ENCODE results near the gene GPS1. TPM values are rescaled to one million over a fixed set of nuclear protein-coding genes. Genes with fewer than 3 reads are reported as not detected.
A peak's percentile ranks its signal among the peaks of the same experiment; 100 is the strongest.

GPS1 gene
- total RNA-seq, 1 donor from 2014 or later: 102 TPM

- peak overlapping the region; percentile 30 for H3K4me2 ChIP-seq (ENCODE audit: low read length)
- H3K79me2 ChIP-seq (ENCODE audit: insufficient read depth, low read length): no peaks in the 10 kb centered on the region
- H3K27me3 ChIP-seq (ENCODE audit: insufficient read depth, low read length): no peaks in the 10 kb centered on the region
- H3K27ac ChIP-seq (ENCODE audit: low read depth, low read length): no peak overlapping the region
- peak overlapping the region; percentile 41 for H2AFZ ChIP-seq (ENCODE audit: low read depth, low read length)
- Mint-ChIP-seq H3K27ac (ENCODE audit: unreplicated experiment) (peak overlapping the region; percentile 34), H3K36me3 (ENCODE audit: low read depth, unreplicated experiment) (no peaks in the 10 kb centered on the region), H3K4me1 (ENCODE audit: low read depth, unreplicated experiment) (no peaks in the 10 kb centered on the region), H3K9me3 (ENCODE audit: unreplicated experiment) (no peaks in the 10 kb centered on the region), H3K27me3 (ENCODE audit: low read depth, unreplicated experiment) (no peaks in the 10 kb centered on the region), H3K4me3 (ENCODE audit: unreplicated experiment) (no peak overlapping the region)
- H3K36me3 ChIP-seq (ENCODE audit: insufficient read depth, low read length): no peaks in the 10 kb centered on the region
- peak; percentile 15 for TF ChIP-seq CTCF (IDR thresholded peaks at IDR 0.05; ENCODE audit: insufficient read depth, low read depth, low read length)
- TF ChIP-seq EZH2 (IDR thresholded peaks at IDR 0.05; ENCODE audit: insufficient read depth, low read length): no peak
- H3K4me1 ChIP-seq (ENCODE audit: insufficient read depth, low read length): peaks cover 6% of the 10 kb centered on the region
- no peaks in the 10 kb centered on the region for H4K20me1 ChIP-seq (ENCODE audit: insufficient read depth, low read length)
- DNase-seq (ENCODE audit: low read depth) (no peak), FAIRE-seq (no peak)
- H3K9me3 ChIP-seq (ENCODE audit: insufficient read depth, low read depth, low read length): no peaks in the 10 kb centered on the region
- H3K9ac ChIP-seq (ENCODE audit: low read length): peak overlapping the region; percentile 23
- H3K4me3 ChIP-seq (ENCODE audit: insufficient read depth, low read depth, low read length): no peak overlapping the region
These were observed 54.4 kb downstream of the GPS1 start for GRCh38 chr17:82105882-82106687.

GRCh38 chr17:82106688-82107305 lies 55.1 kb downstream of the GPS1 start:
- Mint-ChIP-seq H3K4me3 (ENCODE audit: unreplicated experiment) (no peak overlapping the region), H3K27ac (ENCODE audit: unreplicated experiment) (peak overlapping the region; percentile 34), H3K9me3 (ENCODE audit: unreplicated experiment) (no peaks in the 10 kb centered on the region), H3K4me1 (ENCODE audit: low read depth, unreplicated experiment) (no peaks in the 10 kb centered on the region), H3K27me3 (ENCODE audit: low read depth, unreplicated experiment) (no peaks in the 10 kb centered on the region), H3K36me3 (ENCODE audit: low read depth, unreplicated experiment) (no peaks in the 10 kb centered on the region)
- H3K4me1 ChIP-seq (ENCODE audit: insufficient read depth, low read length): peaks cover 6% of the 10 kb centered on the region
- no peaks in the 10 kb centered on the region for H4K20me1 ChIP-seq (ENCODE audit: insufficient read depth, low read length)
- DNase-seq (ENCODE audit: low read depth) (no peak), FAIRE-seq (no peak)
- TF ChIP-seq CTCF (IDR thresholded peaks at IDR 0.05; ENCODE audit: insufficient read depth, low read depth, low read length): no peak
- no peak for TF ChIP-seq EZH2 (IDR thresholded peaks at IDR 0.05; ENCODE audit: insufficient read depth, low read length)
- no peaks in the 10 kb centered on the region for H3K27me3 ChIP-seq (ENCODE audit: insufficient read depth, low read length)
- H3K4me2 ChIP-seq (ENCODE audit: low read length): peak overlapping the region; percentile 30
- H3K79me2 ChIP-seq (ENCODE audit: insufficient read depth, low read length): no peaks in the 10 kb centered on the region
- no peaks in the 10 kb centered on the region for H3K36me3 ChIP-seq (ENCODE audit: insufficient read depth, low read length)
- peak overlapping the region; percentile 23 for H3K9ac ChIP-seq (ENCODE audit: low read length)
- no peak overlapping the region for H3K4me3 ChIP-seq (ENCODE audit: insufficient read depth, low read depth, low read length)
- H3K9me3 ChIP-seq (ENCODE audit: insufficient read depth, low read depth, low read length): no peaks in the 10 kb centered on the region
- H3K27ac ChIP-seq (ENCODE audit: low read depth, low read length): no peak overlapping the region
- H2AFZ ChIP-seq (ENCODE audit: low read depth, low read length): peak overlapping the region; percentile 41

Other genes with a start within 250 kb of the GPS1 start
- not detected in 2 replicates for gene GCGR, start 247.7 kb upstream of the GPS1 start, total RNA-seq
- 106 and 113 TPM in 2 replicates for gene MCRIP1, start 218.6 kb upstream of the GPS1 start, total RNA-seq
- gene PPP1R27, start 216.8 kb upstream of the GPS1 start, total RNA-seq: 0.65 TPM in 1 of 2 replicates, not detected in the other
- gene P4HB, start 191.4 kb upstream of the GPS1 start, total RNA-seq: 1,268 and 1,504 TPM in 2 replicates
- gene ARHGDIA, start 180.6 kb upstream of the GPS1 start, total RNA-seq: 352 and 367 TPM in 2 replicates
- 86.4 and 110 TPM in 2 replicates for gene ALYREF, start 160.3 kb upstream of the GPS1 start, total RNA-seq
- gene ANAPC11, start 160.2 kb upstream of the GPS1 start, total RNA-seq: 104 and 113 TPM in 2 replicates
- 2.0 and 2.7 TPM in 2 replicates for gene NPB, start 149.7 kb upstream of the GPS1 start, total RNA-seq
- gene PCYT2, start 140.5 kb upstream of the GPS1 start, total RNA-seq: 26.0 and 31.6 TPM in 2 replicates
- 26.5 and 30.2 TPM in 2 replicates for gene SIRT7, start 133.7 kb upstream of the GPS1 start, total RNA-seq
- gene MAFG, start 124.2 kb upstream of the GPS1 start, total RNA-seq: 33.2 and 35.8 TPM in 2 replicates
- gene PYCR1, start 114.6 kb upstream of the GPS1 start, total RNA-seq: 164 and 191 TPM in 2 replicates
- not detected in 2 replicates for gene MYADML2, start 104.7 kb upstream of the GPS1 start, total RNA-seq
- gene NOTUM, start 90.7 kb upstream of the GPS1 start, total RNA-seq: 0.89 and 1.7 TPM in 2 replicates
- gene ASPSCR1, start 74.3 kb upstream of the GPS1 start, total RNA-seq: 23.6 and 25.5 TPM in 2 replicates
- 26.3 and 26.7 TPM in 2 replicates for gene CENPX, start 29.0 kb upstream of the GPS1 start, total RNA-seq
- gene LRRC45, start 28.6 kb upstream of the GPS1 start, total RNA-seq: 6.2 and 6.6 TPM in 2 replicates
- 40.5 and 41.3 TPM in 2 replicates for gene RAC3, start 20.2 kb upstream of the GPS1 start, total RNA-seq
- gene DCXR, start 14.2 kb upstream of the GPS1 start, total RNA-seq: 42.3 and 49.9 TPM in 2 replicates
- gene RFNG, start 87 bp upstream of the GPS1 start, total RNA-seq: 40.2 and 41.9 TPM in 2 replicates
- gene DUS1L, start 13.9 kb downstream of the GPS1 start, total RNA-seq: 55.1 and 59.5 TPM in 2 replicates
- gene FASN, start 46.3 kb downstream of the GPS1 start, total RNA-seq: 156 and 203 TPM in 2 replicates
- gene CCDC57, start 160.9 kb downstream of the GPS1 start, total RNA-seq: 19.9 and 20.4 TPM in 2 replicates
- 292 and 385 TPM in 2 replicates for gene SLC16A3, start 177.1 kb downstream of the GPS1 start, total RNA-seq
- gene CSNK1D, start 221.8 kb downstream of the GPS1 start, total RNA-seq: 146 and 153 TPM in 2 replicates